Activated naive CD4-positive, alpha-beta T cell treated with anti-CD3 and anti-CD28 coated beads for 36 hours (primary cell): ENCODE results near the gene OSBPL9. TPM values are rescaled to one million over a fixed set of nuclear protein-coding genes. Genes with fewer than 3 reads are reported as not detected.
A peak's percentile ranks its signal among the peaks of the same experiment; 100 is the strongest.
"Not testable (repeated sequence)": the region's sequence is repeated elsewhere in the genome, so short reads cannot be mapped to it uniquely, and the experiment has no call there.

Experiments used
- CTCF ChIA-PET: fragments of 350-600 bp; sonication (Branson Sonifier 250); formaldehyde crosslinking; loops from one replicate; lab custom pipeline; 2021; ENCODE audit warnings: antibody characterized with exemption; lab: Charles Lee
- DNase-seq: peaks from one replicate; pipeline ENCODE4 v3.0.0-alpha.2; 2020
- H3K27ac Mint-ChIP-seq: one replicate; pipeline ENCODE4 v1.8.0; 2021; ENCODE audit warnings: mild to moderate bottlenecking, mixed read lengths
- H3K27me3 Mint-ChIP-seq: one replicate; pipeline ENCODE4 v1.8.0; 2021; ENCODE audit warnings: low read depth, mixed read lengths
- H3K36me3 Mint-ChIP-seq: one replicate; pipeline ENCODE4 v1.8.0; 2021; ENCODE audit warnings: low read depth, mixed read lengths
- H3K4me1 Mint-ChIP-seq: one replicate; pipeline ENCODE4 v1.8.0; 2021; ENCODE audit warnings: low read depth, mixed read lengths
- H3K4me3 Mint-ChIP-seq: one replicate; pipeline ENCODE4 v1.8.0; 2021; ENCODE audit warnings: mild to moderate bottlenecking, moderate library complexity, mixed read lengths
- H3K9me3 Mint-ChIP-seq: one replicate; pipeline ENCODE4 v1.8.0; 2021; ENCODE audit warnings: mixed read lengths
- intact Hi-C: fragments of 100-400 bp; cut with micrococcal nuclease; formaldehyde crosslinking; loops from one replicate; pipeline ENCODE4 v1.15.1; 2023
- total RNA-seq, 2 experiments: library from RNA; stranded (reverse); gene quantifications; one replicate each; pipeline ENCODE4 v1.2.3, GENCODE V29; 2021

Gene OSBPL9
- total RNA-seq, 2 experiments from 2014 or later, result 38.2 to 40.7 TPM

- Mint-ChIP-seq H3K4me3 (no peak overlapping the region), H3K36me3 (peaks cover 13% of the 10 kb centered on the region), H3K27ac (no peak overlapping the region), H3K4me1 (peaks cover 2% of the 10 kb centered on the region), H3K27me3 (no peaks in the 10 kb centered on the region), H3K9me3 (peaks cover 6% of the 10 kb centered on the region)
- CTCF ChIA-PET, result no interaction called here
- DNase-seq, result no peak
- intact Hi-C loops, result no loop called here
Observed at GRCh38 chr1:51642739-51643142, 25.8 kb downstream of the OSBPL9 start.

DNA sequence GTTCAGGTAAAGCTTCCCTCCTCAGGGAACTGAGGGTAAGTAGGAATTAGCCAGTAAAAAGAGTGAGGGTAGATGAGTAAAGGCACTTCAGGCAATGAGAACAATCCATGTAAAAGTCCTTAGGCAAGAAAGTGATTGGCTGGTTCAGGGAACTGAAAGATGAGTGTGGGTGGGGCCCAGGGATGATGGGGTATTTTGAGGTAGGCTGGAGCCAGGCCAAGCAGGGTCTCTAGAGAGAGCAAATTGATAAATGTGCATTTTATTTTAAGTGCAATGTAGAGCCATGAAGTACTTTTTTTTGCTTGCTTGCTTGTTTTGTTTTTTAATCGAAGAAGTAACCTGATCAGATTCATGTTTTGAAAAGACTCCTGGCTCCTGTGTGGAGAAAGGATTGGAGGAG is 26.5 kb downstream of the OSBPL9 start:
- peaks cover 6% of the 10 kb centered on the region for H3K9me3 Mint-ChIP-seq

DNA sequence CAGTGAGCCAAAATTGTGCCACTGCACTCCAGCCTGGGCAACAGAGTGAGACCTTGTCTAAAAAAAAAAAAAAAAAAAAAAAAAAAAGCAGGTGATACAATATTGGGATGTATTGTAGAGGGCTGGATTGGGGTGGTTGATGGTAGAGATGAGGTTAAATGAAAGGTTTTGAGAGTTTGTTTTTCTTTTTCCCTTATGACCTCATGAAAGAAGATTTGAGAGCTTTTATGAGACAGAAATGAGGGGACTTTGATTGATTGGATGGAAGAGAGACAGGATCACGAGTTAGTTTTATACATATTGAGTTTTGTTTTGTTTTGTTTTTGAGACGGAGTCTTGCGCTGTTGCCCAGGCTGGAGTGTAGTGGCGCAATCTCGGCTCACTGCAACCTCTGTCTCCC is 27.1 kb downstream of the OSBPL9 start:
- intact Hi-C loops, result no loop called here
- peaks cover 6% of the 10 kb centered on the region for H3K9me3 Mint-ChIP-seq
- H3K27ac Mint-ChIP-seq, result no peak overlapping the region
- peaks cover 3% of the 10 kb centered on the region for H3K4me1 Mint-ChIP-seq
- CTCF ChIA-PET, result interaction anchor here (0.6 kb wide), 1 partner anchor 109 kb away, joined by 3 read pairs; no protein-coding TSS in a partner anchor
- DNase-seq, result no peak
- H3K4me3 Mint-ChIP-seq, result no peak overlapping the region
- H3K36me3 Mint-ChIP-seq, result peaks cover 13% of the 10 kb centered on the region
- no peaks in the 10 kb centered on the region for H3K27me3 Mint-ChIP-seq

More for the DNA sequence above, 26.5 kb downstream of the OSBPL9 start:
- no peak for DNase-seq
- CTCF ChIA-PET, result interaction anchor here (0.6 kb wide), 1 partner anchor 108 kb away, joined by 3 read pairs; no protein-coding TSS in a partner anchor
- intact Hi-C loops, result no loop called here
- H3K4me1 Mint-ChIP-seq, result peaks cover 3% of the 10 kb centered on the region
- H3K27ac Mint-ChIP-seq, result no peak overlapping the region
- peaks cover 13% of the 10 kb centered on the region for H3K36me3 Mint-ChIP-seq
- no peaks in the 10 kb centered on the region for H3K27me3 Mint-ChIP-seq
- no peak overlapping the region for H3K4me3 Mint-ChIP-seq

GRCh38 chr1:51644533-51645197 is 27.8 kb downstream of the OSBPL9 start:
- Mint-ChIP-seq H3K27me3 (no peaks in the 10 kb centered on the region), H3K27ac (no peak overlapping the region), H3K4me3 (no peak overlapping the region), H3K9me3 (peaks cover 6% of the 10 kb centered on the region), H3K4me1 (peaks cover 3% of the 10 kb centered on the region), H3K36me3 (peaks cover 13% of the 10 kb centered on the region)
- intact Hi-C loops, result no loop called here
- CTCF ChIA-PET, result interaction anchor here (0.6 kb wide), 1 partner anchor 465 kb away, joined by 4 read pairs; no protein-coding TSS in a partner anchor
- no peak for DNase-seq

- H3K27me3 Mint-ChIP-seq, CTCF ChIA-PET, H3K9me3 Mint-ChIP-seq, H3K27ac Mint-ChIP-seq, H3K4me3 Mint-ChIP-seq, H3K4me1 Mint-ChIP-seq, DNase-seq, intact Hi-C loops: not testable (repeated sequence)
- peaks cover 10% of the 10 kb centered on the region for H3K36me3 Mint-ChIP-seq
Observed at GRCh38 chr1:51646592-51646991, 29.7 kb downstream of the OSBPL9 start.

DNA sequence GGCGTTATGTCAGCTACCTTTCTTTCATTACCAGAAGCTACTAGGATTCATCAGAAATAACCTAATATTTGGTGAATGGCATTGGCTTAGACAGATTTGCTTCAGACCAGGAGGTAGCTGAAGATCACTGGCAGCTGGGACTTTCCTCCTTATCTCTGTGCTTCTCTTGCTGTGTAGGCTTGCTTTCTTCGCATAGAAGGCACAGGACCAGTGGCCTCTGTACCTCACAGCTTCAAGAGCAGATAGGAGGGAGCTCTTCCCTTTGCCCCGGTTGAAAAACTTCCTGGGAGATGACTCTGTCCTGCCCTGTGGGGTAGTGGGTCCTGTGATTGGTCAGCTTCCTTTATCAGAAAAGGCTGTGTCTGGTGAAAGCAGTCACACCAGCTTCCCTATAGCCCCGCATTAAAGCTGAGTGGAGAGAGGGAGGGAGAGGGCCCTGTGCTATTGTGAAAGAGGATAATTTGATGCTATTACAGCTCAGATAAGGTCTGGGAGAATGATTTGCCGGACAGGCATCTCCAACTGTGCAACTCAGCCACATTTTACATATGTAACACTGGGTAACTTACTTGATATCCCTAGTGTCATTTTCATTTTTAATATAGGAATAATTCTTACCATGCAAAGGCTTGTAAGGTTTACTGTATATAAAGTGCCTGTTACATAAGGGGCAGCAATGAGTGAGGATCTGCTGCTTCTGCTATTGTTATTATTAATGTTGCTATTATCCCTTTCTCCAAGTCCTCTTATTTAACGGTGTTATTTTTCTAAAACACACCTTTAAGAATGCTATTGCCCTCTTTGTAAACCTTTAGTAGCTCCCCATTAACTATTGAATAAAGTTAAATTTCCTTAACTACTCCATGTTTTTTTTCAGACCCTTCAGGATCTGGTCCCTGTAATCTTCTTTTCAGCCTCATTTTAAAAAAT is 31.6 kb downstream of the OSBPL9 start:
- no peak overlapping the region for H3K27ac Mint-ChIP-seq
- H3K27me3 Mint-ChIP-seq, result no peaks in the 10 kb centered on the region
- H3K4me1 Mint-ChIP-seq, result peaks cover 3% of the 10 kb centered on the region
- H3K36me3 Mint-ChIP-seq, result peaks cover 6% of the 10 kb centered on the region
- no peak for DNase-seq
- peaks cover 6% of the 10 kb centered on the region for H3K9me3 Mint-ChIP-seq
- intact Hi-C loops, result no loop called here
- CTCF ChIA-PET, result interaction anchor here (0.6 to 1.1 kb wide), 2 partner anchors 160 to 285 kb away, joined by 3 to 4 read pairs; no protein-coding TSS in a partner anchor
- H3K4me3 Mint-ChIP-seq, result no peak overlapping the region

DNA sequence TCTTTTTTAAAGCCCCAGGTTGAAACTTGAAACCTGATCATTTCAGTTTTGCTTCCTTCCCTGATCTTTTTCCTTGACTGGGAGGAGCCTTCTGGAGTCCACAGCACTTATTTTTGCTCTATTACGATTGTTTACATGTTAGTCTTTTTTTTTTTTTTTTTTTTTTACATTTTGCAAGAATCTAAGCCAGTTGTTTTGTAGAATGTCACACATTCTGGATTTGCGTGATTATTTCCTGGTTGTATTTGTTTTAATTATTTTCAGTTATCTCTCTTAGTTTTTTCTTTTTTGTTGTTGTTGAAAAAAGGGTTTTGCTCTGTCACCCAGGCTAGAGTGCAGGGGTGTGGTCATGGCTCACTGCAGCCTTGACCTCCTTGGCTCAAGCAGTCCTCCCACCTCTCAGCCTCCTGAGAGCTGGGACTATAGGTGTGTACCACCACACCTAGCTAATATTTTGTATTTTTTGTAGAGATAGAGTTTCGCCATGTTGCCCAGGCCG is 32.8 kb downstream of the OSBPL9 start:
- Mint-ChIP-seq H3K27me3 (no peaks in the 10 kb centered on the region), H3K9me3 (peaks cover 4% of the 10 kb centered on the region), H3K36me3 (peaks cover 4% of the 10 kb centered on the region), H3K4me3 (no peak overlapping the region), H3K4me1 (peaks cover 3% of the 10 kb centered on the region), H3K27ac (peak overlapping the region; percentile 22)
- intact Hi-C loops, result no loop called here
- DNase-seq, result no peak
- CTCF ChIA-PET, result no interaction called here

DNA sequence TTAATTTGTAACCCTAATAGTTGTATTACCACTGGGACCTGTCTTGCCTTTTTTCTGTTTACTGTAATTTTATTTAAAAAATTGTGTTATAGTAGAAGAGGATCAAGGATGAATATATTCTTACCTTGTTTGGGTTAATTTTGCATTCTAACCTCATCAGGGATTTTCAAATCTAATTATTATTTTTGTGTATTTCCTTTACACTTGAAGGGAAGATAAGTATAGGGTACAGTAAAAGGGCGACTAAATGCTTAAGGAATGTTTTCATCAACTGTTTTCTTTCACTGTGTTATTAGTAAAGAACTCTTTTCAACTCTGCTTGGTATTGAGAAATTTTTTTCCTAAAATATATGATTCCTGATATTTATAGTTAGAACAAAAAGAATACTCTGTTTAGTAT is 33.3 kb downstream of the OSBPL9 start:
- Mint-ChIP-seq H3K27me3 (no peaks in the 10 kb centered on the region), H3K4me1 (peaks cover 3% of the 10 kb centered on the region), H3K4me3 (no peak overlapping the region), H3K27ac (no peak overlapping the region), H3K9me3 (peaks cover 4% of the 10 kb centered on the region), H3K36me3 (peaks cover 6% of the 10 kb centered on the region)
- intact Hi-C loops, result no loop called here
- no peak for DNase-seq
- CTCF ChIA-PET, result no interaction called here

- H3K4me1 Mint-ChIP-seq, result peaks cover 3% of the 10 kb centered on the region
- H3K9me3 Mint-ChIP-seq, result peaks cover 4% of the 10 kb centered on the region
- no peaks in the 10 kb centered on the region for H3K27me3 Mint-ChIP-seq
- intact Hi-C loops, result no loop called here
- H3K27ac Mint-ChIP-seq, result no peak overlapping the region
- DNase-seq, result no peak
- CTCF ChIA-PET, result interaction anchor here (0.7 to 1.9 kb wide), 2 partner anchors 68 to 118 kb away, joined by 3 to 4 read pairs; no protein-coding TSS in a partner anchor
- no peak overlapping the region for H3K4me3 Mint-ChIP-seq
- peaks cover 4% of the 10 kb centered on the region for H3K36me3 Mint-ChIP-seq
Observed at GRCh38 chr1:51651552-51651942, 34.7 kb downstream of the OSBPL9 start.

DNA sequence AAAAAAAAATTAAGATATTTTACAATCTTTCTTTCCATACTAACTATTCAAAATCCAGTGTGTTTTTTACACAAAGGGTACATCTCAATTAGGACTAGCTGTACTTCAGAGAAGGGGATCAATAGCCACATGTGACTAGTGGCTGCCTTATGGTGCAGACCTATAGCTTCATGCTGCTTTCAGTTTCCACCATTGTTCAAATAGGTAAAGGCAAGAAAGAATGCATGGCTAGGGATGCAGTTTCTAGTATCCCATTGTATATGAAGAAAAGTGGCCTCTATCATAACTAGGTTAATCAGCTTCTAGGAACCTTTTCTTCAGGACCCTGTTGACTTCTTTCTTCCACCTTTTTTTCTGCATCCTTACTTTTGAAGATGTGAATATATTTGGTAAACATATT is 35.7 kb downstream of the OSBPL9 start:
- Mint-ChIP-seq H3K27ac (no peak overlapping the region), H3K4me3 (no peak overlapping the region), H3K27me3 (no peaks in the 10 kb centered on the region), H3K36me3 (peaks cover 4% of the 10 kb centered on the region), H3K9me3 (no peaks in the 10 kb centered on the region), H3K4me1 (peaks cover 3% of the 10 kb centered on the region)
- no peak for DNase-seq
- intact Hi-C loops, result no loop called here
- CTCF ChIA-PET, result interaction anchor here (1.9 kb wide), 1 partner anchor 117 kb away, joined by 4 read pairs; no protein-coding TSS in a partner anchor

DNA sequence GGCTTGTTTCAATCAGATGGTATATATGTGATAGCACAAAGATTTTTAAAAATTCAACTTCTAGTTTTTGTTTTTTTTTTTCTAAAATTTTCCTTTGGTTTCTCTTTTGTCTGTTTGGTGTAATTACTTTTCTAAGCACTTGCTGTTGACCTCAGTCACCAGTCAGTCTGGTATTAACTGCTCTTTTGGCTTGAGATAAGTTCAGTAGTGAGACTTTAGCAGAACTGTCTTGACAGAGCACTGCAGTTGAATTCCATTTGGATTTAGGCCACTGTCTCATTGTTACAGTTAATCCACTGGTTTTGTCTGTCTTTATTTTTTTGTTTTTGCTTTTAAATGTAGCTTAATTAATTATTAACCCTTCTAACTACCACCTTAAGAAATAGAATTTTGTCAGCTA is 36.2 kb downstream of the OSBPL9 start:
- no peaks in the 10 kb centered on the region for H3K9me3 Mint-ChIP-seq
- H3K27me3 Mint-ChIP-seq, result no peaks in the 10 kb centered on the region
- H3K36me3 Mint-ChIP-seq, result peaks cover 4% of the 10 kb centered on the region
- DNase-seq, result no peak
- H3K4me3 Mint-ChIP-seq, result no peak overlapping the region
- CTCF ChIA-PET, result interaction anchor here (0.6 to 0.7 kb wide), 2 partner anchors 115 to 351 kb away, joined by 3 read pairs; no protein-coding TSS in a partner anchor
- no peak overlapping the region for H3K27ac Mint-ChIP-seq
- H3K4me1 Mint-ChIP-seq, result no peaks in the 10 kb centered on the region
- intact Hi-C loops, result no loop called here

GRCh38 chr1:51654000-51654399 is 37.1 kb downstream of the OSBPL9 start:
- CTCF ChIA-PET, result interaction anchor here (0.6 kb wide), 2 partner anchors 350 to 508 kb away, joined by 3 read pairs; no protein-coding TSS in a partner anchor
- H3K4me3 Mint-ChIP-seq, result no peak overlapping the region
- no peaks in the 10 kb centered on the region for H3K4me1 Mint-ChIP-seq
- peaks cover 4% of the 10 kb centered on the region for H3K36me3 Mint-ChIP-seq
- intact Hi-C loops, result no loop called here
- no peaks in the 10 kb centered on the region for H3K9me3 Mint-ChIP-seq
- no peak overlapping the region for H3K27ac Mint-ChIP-seq
- no peaks in the 10 kb centered on the region for H3K27me3 Mint-ChIP-seq
- DNase-seq, result no peak
